ENCODE measurements around the gene KAT2A.

KAT2A gene

DNA sequence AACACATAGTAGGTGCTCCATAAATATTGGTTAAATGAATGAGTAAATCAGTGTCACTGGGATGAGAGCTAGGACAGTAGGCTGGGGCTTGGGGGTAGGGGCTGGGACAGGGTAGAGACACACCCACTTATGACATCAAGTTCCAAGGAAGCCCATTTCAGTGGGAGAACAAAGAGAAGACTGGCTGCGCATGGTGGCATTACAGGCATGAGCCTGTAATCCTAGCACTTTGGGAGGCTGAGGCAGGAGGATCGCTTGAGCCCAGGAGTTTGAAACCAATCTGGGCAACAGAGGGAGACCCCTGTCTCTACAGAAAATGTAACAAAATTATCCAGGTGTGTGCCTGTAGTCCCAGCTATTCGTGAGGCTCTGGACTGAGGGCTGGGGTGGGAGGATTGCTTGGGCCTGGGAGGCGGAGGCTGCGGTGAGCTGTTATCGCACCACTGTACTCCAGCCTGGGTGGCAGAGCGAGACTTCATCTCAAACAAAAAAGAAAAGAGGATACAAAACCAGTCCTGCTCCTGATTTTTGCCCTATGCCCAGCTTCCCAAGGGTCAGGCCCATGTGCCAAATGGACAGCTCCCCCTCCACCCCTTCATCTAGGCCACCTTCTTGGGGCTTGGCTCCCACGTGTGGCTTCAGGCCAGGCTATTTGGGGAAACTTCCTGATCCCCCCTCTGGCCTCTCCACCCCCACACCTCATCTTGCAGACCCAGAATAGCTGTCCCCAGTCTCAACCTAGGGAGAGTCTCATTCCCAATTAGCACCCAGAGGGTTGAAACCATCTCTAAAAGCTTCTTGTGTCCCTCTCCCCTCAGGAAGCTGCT, 30.0 kb downstream of the KAT2A start:
- DNase-seq: no peak

DNA sequence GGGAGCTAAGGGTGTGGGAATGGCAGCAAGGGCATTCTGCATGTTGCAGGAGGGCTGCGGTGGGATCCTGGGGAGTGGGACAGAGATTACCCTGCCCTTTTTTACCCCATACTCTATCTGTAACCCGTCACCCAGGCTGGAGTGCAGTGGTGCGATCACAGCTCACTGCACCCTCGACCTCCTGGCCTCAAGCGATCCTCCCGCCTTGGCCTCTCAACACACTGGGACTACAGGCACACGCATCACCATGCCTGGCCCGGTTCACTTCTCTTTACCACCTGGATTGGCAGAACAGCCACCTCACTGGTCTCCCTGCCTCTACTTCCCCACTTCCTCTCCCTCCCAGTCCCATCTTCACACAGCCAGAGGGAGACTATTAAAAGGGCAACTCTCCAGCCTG, 32.4 kb downstream of the KAT2A start:
- DNase-seq: no peak

DNA sequence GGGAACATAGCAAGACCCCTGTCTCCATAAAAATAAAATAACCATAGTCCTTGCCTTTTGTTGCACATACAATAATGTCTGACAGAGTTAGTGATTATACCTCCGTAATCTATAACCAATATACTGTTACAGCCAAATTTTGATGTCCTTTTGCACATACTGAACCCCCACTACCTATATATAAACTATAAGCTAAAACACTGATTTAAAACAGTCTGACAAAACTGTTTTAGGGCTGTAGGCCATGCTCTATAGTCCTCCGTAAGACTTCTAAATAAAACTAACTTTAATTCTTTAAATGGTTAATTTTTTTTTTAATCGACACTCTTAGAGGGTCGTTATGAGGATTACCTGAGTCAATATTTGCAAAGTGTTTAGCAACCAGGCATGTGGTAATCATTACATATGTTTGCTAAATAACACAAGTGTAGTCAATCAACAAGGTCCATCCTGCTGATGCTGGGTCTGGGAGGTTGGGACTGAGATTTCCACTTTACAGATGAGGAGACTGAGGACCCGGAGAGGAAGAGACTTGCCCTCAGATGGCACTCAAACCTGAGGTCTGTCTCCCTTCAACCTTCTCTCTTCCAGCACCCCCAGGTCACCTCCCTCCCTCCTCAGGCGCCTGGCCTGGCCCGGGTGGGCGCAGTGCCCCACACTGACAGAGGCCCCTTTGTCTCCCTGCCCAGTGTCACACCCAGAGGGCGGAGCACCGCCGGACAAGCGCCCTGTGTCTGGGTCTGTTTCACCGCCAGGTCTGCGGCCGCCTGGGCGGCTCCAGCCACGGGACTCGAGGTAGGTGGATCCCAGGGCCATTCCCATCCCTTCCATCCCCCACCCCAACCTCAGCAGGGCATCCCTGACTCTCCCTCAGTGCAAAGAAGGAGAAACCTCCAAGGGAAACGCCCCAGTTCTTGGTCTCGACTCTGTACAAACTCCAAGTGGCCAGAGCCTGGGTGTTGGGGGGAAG, 33.1 kb downstream of the KAT2A start:
- no peak for DNase-seq

DNA sequence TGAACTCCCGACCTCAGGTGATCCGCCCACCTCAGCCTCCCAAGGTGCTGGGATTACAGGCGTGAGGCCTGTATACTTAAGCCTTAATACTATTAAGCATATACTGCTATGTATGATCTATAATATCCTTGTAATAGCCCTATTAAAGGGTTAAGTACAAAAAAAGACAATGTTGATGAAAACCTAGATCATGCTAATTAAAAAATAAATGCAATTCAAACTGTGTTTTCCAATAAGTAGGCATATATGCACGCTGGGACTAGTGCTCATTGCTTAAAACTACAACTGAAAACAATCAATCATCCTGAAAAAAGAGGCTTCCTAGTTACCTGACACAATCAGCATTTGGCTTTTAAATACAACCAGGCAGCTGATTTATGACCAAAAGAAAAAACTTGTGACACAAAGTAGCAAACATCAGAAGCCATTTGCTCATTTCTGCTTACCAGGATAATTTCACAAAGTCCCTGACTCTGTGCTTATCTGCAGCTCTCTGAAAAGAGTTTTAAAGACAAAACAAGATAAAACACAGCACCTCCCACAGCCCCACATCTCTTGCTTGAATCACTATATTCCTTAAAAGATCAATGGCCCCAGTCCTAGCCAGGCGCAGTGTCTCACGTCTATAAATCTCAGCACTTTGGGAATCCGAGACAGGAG, 34.0 kb downstream of the KAT2A start:
- no peak for DNase-seq

DNA sequence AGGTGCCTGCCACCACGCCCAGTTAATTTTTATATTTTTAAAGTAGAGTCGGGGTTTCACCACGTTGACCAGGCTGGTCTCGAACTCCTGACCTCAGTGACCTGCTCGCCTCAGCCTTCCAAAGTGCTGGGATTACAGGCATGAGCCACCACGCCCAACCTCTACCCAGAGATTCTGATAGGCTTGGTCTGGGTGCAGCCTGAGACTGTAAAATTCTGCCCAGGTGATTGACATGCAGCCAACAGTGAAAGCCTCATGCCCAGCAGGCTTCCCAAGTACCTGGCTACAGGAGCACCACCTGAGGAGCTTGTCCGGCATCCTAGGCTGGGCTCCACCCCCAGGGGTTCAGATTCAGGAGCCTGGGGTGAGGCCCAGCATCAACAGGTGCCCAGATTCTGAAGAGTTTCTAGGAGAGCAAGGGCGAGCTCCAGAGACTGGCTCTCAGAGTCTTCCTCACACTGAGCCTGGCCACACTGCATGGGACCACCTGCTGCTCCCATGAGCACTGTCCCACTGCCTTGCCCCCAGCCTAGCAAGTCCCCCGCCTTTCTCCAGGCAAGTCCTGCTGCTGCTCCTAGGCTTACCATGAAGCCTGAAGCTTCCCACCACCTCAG, 39.5 kb downstream of the KAT2A start:
- DNase-seq: no peak

DNA sequence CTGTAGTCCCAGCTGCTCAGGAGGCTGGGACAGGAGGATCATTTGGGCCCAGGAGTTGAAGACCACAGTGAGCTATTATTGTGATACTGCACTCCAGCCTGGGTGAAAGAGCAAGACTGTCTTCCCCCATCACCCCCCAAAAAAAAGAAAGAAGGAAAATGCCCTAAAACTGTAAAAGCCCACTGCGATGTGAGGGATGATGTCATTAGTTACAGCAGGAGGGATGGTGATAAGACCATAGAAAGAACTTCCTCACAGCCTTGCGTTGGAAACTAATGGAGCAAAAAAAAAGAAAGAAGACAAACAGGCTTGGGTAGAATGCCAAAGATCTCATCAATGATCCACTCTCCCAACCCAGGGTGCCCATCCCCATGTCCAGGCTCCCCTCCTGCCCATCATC, 41.6 kb downstream of the KAT2A start:
- no peak for DNase-seq

DNA sequence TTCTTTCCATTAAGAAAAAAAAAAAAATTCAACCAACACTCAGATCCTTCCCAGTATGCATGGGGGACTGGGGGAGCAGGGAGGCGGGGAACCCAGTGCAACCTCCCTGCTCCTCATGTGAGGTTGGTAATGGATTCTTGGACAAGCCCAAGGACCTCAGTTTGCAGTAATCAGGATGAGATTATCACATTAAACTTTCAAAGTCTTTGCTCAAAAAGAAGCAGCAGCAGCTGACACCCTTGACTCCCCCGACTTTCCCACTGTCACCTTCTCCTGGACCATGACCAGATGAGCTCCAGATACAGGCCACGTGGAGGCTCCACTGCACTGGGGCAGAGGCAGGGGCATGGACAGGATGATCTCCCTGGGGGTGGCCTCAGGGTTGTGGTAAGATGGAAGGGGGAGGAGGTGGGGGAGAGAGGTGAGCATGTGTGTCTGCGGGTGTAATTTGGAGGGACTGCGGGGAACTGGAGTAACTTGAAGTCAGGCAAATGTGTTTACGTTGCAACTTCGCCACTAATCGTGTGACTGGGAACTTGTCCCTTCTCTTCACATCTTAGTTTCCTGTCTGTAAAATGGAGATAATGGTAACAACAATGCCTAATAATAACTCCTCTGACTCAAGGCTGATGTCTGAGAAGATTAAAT, 42.6 kb downstream of the KAT2A start:
- no peak for DNase-seq

DNA sequence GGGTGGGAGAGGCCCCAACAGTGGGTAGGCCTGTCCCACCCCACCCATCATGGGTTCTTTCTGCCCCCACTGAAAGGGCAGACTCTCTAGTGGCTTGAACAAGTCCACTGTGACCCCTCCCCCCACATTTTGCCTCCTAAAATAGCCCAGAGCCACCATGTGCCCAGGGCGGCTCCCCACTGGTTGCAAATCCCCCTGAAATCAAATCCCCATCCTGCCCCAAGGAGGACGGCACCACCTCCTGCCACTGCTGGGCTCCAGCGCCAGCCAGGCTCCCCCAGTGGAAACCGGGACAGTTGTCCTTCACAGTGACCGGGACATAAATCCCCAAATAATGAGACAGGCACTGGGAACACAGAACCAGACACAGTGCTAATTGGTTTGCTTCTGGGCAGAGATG, 43.4 kb downstream of the KAT2A start:
- DNase-seq: no peak

DNA sequence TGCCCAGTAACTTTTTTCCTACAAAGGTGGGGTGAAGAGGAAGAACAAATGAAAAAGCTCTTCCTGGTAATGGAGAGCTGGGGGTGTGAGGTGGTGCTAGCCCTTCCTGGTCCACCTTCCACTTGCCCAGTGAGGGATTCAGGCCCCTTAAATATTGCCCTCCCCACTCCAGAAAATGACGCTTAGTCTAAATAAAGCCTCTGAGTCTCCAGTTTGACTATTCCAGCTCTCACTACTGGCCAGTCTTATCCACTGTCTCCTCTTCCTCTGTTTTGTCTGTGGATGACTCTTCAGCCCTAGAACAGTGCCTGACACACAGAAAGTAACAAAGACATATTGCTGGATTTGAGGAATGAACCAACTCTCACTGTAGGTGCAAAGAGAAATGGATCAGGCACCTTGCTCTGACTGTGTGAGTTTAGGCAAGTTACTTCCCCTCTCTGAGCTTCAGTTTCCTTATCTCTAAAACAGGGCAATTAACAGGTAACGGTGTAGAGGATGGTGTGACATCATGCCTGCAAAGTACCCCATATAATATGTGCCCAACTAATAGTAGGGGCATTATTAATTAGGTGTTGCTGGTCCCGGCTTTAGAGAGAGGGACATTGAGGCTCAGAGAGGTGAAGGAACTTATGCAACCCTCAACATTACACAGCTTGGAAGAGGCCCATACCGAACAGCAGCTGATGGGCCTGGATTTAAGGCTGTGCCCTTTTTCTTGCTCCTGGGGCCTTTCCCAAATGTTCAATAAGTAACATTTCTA, 44.2 kb downstream of the KAT2A start:
- DNase-seq: no peak

DNA sequence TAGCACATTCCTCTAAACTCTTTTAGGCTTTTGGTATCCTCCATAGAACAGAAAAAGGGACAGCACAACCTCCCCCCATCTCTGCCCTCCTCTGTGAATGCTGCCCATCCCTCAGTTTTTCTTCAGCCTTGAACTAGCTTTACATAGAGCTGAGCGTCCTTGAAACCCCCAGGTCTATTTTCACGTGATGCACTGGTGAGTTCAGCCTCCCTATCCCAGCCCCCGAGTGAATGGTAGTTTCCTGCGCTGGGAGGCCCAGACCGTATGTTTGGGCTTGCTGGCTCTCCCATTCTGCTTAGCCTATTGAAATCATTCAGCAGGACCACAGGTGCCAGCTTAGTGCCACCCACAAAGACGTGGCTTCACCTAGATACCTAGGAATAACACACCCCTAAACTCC, 45.4 kb downstream of the KAT2A start:
- DNase-seq: no peak

DNA sequence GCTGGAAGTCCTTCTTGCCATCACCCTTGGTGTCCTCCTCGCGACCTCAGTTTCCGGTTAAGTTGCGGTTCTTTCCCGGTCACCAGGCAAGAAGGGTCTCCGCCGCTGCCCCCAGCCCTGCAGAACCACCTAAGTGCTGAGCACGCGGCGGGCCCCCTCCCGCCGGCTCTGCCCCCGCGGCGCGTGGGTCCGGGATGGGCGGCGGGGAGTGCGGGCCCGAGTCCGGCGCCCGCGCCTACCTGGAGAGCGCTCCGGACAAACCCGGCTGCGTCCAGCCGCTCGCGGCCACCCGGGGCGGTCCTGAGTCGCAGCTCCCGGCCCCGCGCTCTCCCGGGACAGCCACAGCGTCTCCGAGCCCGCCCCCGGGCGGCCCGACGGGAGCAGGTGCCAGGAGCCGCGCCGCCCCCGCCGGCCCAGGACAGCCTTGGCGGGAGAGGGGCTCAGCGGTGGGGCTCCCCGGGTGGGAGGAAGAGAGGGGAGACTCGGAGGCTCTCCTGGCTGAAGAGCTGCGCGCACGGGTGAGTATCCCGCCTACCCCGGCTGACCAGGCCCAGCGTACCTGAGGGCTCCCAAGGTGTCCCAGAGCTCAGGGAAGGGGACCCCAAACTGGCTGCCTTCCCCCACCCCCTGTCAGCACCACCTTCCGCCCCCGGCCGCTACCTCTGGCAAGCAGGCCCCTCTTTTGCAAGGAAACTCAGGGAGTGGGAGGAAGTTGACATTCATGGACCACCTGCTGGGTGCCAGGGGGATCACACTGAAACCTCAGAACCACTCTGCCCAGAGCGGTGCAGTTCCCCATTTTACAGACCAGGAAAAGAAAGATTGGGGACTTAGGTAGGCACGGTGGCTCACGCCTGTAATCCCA, 48.6 kb downstream of the KAT2A start:
- DNase-seq: no peak

DNA sequence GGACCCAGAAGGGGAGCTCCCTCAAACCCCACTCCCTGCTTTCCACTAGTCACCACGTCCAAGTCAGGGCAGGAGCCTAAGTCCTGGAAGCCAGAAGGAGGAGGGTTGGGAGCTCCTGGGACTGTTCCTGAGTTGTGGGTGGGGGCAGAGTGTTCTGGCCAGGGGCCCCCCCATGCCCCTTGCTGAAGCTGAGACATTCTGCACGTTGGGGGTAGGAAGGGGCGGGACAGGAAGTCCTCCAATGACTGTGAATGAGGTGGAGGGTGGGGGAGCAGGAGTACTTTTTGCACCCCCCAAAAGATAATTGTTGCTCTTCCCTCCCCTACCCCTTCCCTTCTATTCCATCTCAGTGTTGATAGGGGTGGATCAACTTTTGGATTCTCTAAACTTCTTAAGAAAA, 49.4 kb downstream of the KAT2A start:
- no peak for DNase-seq

DNA sequence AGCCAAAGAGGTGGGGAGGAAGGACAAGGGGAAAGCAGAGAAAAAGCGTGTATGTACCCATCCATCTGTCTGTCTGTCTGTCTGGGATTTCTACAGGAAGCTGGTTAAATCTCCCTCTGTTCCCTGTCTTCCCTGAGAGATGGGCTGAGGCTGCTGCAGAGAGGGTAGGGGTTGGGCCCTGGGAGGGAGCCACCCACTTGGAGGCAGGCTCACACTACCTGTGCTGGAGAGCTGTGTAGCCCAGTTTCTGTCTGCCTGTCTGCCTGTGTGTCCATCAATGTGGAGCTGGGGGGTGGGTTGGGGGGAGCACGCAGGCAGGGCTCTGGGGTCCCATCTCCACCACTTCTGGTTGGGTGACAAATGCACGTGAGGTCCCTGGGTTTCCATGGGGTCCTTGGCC, 52.2 kb downstream of the KAT2A start:
- no peak for DNase-seq

DNA sequence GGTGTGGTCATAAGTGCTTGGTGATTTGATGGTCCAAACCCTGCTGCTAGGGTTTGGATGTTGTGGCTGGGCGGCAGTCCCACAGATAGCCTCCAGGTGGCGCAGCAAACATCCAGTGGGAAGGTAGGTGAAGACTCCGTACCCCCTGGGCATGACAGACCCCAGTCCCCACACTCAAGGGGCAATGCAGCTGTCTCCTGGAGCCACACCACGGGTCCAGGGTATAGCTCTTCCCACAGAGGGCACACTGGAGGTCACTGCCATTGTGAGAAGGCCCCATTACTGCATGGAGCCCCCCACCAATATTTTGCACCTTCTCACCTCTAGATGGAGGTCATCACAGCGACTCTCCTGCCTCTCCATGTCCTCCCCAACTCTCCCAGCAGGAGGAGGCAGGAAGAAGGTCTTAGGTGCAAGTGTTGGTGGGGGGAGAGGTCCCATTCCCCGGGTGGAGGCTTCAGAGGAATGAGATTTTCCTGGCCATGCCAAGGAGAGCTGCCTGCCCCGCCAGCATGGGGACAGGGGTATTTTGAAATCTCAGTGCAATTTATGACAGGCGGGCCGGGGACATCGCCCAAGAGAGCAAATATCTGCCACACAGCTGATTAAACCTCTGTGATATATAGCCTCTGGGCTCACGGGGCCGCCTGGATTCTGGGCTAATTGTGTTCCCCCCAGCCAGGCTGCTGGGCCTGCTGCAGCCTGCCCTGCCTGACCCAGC, 53.6 kb downstream of the KAT2A start:
- DNase-seq: peak; percentile 59

DNA sequence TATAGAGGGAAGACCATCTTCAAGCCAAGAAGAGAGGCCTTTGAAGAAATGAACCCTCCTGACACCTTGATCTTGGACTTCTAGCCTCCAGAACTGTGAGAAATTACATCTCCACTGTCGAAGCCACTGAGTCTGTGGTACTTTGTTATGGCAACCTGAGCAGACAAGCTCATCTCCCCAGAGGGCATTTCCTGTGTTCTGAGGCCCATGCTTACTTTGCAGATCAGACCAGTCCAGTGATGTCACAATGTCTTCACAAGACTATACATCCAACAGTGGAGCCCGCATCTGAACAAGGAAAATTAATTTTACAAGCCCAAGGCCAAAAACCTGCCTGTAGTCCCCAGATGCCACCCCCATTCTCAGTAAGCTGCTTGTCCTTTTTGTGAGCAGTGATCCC, 56.0 kb downstream of the KAT2A start:
- no peak for DNase-seq
